Cardiac fibroblast (primary cell): ENCODE data around the gene SYTL2.

Source experiments
- DNase-seq, 2 donors: peaks; one replicate each; pipeline versions ENCODE4 v3.0.0 to v3.0.0-alpha.2; 2010; ENCODE audit warnings: low read depth in 2 of 2
- H3K4me3 ChIP-seq, 2 donors: replicated peaks in 1 of 2; 1 replicate in 1 of 2; 2 replicates in 1 of 2; pipeline ENCODE4 v1.5.1; 2011; ENCODE audit warnings: low read depth in 2 of 2, low read length in 2 of 2, mild to moderate bottlenecking in 2 of 2, moderate library complexity in 1 of 2
- TF ChIP-seq, protein P1 (sequence below): IDR thresholded peaks from one replicate; pipeline ENCODE4 v1.5.1; 2011; ENCODE audit warnings: low read depth, mild to moderate bottlenecking, low read length, inconsistent platforms

SYTL2 gene

GRCh38 chr11:85826116-85826855 lies 15.3 kb upstream of the SYTL2 start:
- TF ChIP-seq, protein P1, sequence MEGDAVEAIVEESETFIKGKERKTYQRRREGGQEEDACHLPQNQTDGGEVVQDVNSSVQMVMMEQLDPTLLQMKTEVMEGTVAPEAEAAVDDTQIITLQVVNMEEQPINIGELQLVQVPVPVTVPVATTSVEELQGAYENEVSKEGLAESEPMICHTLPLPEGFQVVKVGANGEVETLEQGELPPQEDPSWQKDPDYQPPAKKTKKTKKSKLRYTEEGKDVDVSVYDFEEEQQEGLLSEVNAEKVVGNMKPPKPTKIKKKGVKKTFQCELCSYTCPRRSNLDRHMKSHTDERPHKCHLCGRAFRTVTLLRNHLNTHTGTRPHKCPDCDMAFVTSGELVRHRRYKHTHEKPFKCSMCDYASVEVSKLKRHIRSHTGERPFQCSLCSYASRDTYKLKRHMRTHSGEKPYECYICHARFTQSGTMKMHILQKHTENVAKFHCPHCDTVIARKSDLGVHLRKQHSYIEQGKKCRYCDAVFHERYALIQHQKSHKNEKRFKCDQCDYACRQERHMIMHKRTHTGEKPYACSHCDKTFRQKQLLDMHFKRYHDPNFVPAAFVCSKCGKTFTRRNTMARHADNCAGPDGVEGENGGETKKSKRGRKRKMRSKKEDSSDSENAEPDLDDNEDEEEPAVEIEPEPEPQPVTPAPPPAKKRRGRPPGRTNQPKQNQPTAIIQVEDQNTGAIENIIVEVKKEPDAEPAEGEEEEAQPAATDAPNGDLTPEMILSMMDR, result peak; percentile 74

GRCh38 chr11:85825616-85826015 lies 14.7 kb upstream of the SYTL2 start:
- H3K4me3 ChIP-seq, result no peak overlapping the region
- TF ChIP-seq, protein P1, result no peak
- DNase-seq, result no peak

More at GRCh38 chr11:85826116-85826855, 15.3 kb upstream of the SYTL2 start:
- H3K4me3 ChIP-seq, result no peak overlapping the region
- DNase-seq, result peak; percentile 33 to 49

GRCh38 chr11:85823816-85824215 lies 12.9 kb upstream of the SYTL2 start:
- H3K4me3 ChIP-seq, result no peak overlapping the region
- TF ChIP-seq, protein P1, result no peak
- no peak for DNase-seq

- H3K4me3 ChIP-seq, result no peak overlapping the region
- TF ChIP-seq, protein P1, result no peak
- DNase-seq, result peak in 1 of 2 donors; percentile 65
Measured at GRCh38 chr11:85822814-85823213, 11.9 kb upstream of the SYTL2 start.

DNA sequence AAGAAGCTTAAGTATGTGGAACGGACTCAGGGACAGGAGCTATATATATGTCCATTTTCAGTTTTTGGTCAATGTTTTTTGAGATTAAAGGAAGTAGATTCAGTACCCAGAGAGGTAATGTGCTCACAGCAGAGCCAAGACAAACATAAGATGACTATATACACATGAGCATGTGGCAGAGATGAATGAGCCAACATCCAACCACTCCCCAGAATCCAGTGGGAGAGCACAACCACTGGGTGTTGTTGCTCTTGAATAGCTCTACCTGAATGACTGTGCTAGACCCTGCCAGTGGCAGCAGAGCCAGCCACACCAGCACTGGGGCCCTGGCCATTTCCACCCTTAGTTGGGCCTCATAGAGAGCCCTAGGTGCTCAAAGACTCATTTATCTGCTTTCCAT lies 10.7 kb upstream of the SYTL2 start:
- peak in 1 of 2 donors; percentile 69 for DNase-seq
- H3K4me3 ChIP-seq, result no peak overlapping the region
- TF ChIP-seq, protein P1, result no peak

DNA sequence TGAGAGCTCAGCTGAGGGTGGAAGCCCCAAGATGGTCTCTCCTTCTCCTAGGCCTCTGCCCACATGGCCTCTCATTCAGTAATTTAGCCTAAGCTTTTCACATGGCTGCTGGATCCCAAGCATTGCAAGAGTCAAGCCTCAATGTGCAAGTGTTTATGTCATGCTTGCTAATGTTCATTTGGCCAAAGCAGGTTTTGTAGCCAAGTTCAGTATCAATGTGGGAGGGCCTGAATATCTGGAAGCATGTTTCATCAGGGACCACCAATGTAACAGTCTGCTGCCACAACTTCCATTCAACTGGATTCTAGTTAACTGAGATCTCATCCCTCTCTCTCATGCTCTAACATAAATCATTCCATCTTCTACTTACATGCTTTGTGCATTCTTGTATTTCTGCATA lies 8.5 kb upstream of the SYTL2 start:
- no peak for DNase-seq
- H3K4me3 ChIP-seq, result no peak overlapping the region
- TF ChIP-seq, protein P1, result no peak
